Measurements from ENCODE around the gene LCOR. TPM values are rescaled to one million over a fixed set of nuclear protein-coding genes. Genes with fewer than 3 reads are reported as not detected.
"Not testable (repeated sequence)": the region's sequence is repeated elsewhere in the genome, so short reads cannot be mapped to it uniquely, and the experiment has no call there.

The LCOR gene
- total RNA-seq, 4 donors from 2014 or later = 9.2 to 20.0 (median 14.6) TPM

GRCh38 chr10:96935148-96935547 is 103.0 kb downstream of the LCOR start:
- H3K9me3 ChIP-seq = no peaks in the 10 kb centered on the region
- H3K27me3 ChIP-seq = no peaks in the 10 kb centered on the region
- no peaks in the 10 kb centered on the region for H3K36me3 ChIP-seq
- in situ Hi-C loops (cut with MboI; ENCODE audit: low sequenced_read_pairs in 4 of 4) = no loop called here
- no peak overlapping the region for H3K4me3 ChIP-seq
- ATAC-seq (peak in 1 of 2 donors; percentile 67), DNase-seq (peak in 1 of 2 donors; percentile 32)
- TF ChIP-seq POLR2A (IDR thresholded peaks at IDR 0.05) (no peak), CTCF (IDR thresholded peaks at IDR 0.05 in 4 of 5, conservative IDR thresholded peaks at IDR 0.05 in 1 of 5) (no peak)
- peak overlapping the region; percentile 12 to 56 (median 24) for H3K27ac ChIP-seq
- peaks cover 10 to 15% of the 10 kb centered on the region in 2 donors for H3K4me1 ChIP-seq
- intact Hi-C loops (cut with DNase I; ENCODE audit: low total_unique reads) = no loop called here

DNA sequence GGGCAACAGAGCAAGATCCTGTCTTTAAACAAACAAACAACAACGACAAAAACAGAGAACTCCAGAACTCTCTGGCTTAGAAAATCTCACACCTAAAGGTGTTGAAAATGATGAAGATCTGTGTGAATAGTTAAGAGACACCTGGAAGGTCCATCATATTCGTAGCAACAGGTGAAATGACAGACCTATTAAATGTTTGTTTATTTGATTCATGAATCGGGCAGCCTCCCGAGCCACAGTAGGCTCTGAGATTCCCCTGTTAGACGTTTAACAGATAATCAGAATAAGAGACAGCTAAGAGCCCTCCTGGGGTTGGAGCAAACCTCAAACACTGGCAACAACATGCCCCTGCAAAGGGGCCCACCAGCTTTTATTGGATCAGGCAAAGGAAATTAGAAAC is 103.7 kb downstream of the LCOR start:
- Histone ChIP-seq H3K4me3 (no peak overlapping the region), H3K4me1 (peaks cover 10 to 11% of the 10 kb centered on the region in 2 donors), H3K9me3 (no peaks in the 10 kb centered on the region), H3K27me3 (no peaks in the 10 kb centered on the region), H3K36me3 (no peaks in the 10 kb centered on the region), H3K27ac (peak overlapping the region in 3 of 4 donors; percentile 12 to 56 (median 26))
- in situ Hi-C loops (cut with MboI; ENCODE audit: low sequenced_read_pairs in 4 of 4) = no loop called here
- no peak for TF ChIP-seq CTCF (IDR thresholded peaks at IDR 0.05 in 4 of 5, conservative IDR thresholded peaks at IDR 0.05 in 1 of 5)
- no peak for TF ChIP-seq POLR2A (IDR thresholded peaks at IDR 0.05)
- intact Hi-C loops (cut with DNase I; ENCODE audit: low total_unique reads) = no loop called here
- ATAC-seq (no peak), DNase-seq (no peak)

DNA sequence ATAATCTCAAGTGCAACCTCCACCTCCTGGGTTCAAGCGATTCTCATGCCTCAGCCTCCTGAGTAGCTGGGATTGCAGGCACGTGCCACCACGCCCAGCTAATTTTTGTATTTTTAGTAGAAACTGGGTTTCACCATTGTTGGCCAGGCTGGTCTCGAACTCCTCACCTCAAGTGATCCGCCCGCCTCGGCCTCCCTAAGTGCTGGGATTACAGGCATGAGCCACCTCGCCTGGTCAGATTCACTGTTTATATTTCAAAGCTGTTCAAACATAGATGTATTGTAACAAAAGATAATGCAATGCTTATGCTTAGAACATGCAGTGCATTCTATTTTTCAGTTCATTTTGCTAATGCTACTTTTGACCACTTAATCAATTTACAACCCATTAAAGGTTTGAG is 111.1 kb downstream of the LCOR start:
- intact Hi-C loops (cut with DNase I; ENCODE audit: low total_unique reads); H3K4me3 ChIP-seq; ATAC-seq; in situ Hi-C loops (cut with MboI; ENCODE audit: low sequenced_read_pairs in 4 of 4); H3K36me3 ChIP-seq; DNase-seq; H3K9me3 ChIP-seq; H3K27me3 ChIP-seq: not testable (repeated sequence)
- H3K4me1 ChIP-seq = peaks cover 17 to 18% of the 10 kb centered on the region in 2 donors
- H3K27ac ChIP-seq = peak overlapping the region in 1 of 4 donors; percentile 3

DNA sequence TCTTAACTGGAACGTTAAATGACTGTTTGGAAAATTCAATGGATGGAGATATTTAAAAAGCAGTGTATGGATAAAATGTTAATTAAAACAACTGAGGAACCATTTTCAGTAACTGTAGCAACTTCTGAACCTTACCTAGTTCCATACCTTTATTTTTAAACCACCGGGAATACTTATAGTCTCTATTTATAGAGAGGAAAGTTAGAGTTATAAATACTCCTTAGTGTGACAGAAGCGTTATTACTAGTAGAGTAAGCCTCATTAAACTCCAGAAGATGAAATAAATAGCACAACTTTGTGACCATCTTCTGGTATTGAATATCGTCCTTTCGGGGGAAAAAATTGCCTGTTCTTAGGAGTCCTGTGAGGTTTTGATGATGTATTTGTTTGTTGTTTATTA is 114.9 kb downstream of the LCOR start:
- H3K27ac ChIP-seq = peak overlapping the region; percentile 42 to 74 (median 66)
- H3K4me3 ChIP-seq = no peak overlapping the region
- DNase-seq (no peak), ATAC-seq (peak; percentile 56 to 73)
- H3K36me3 ChIP-seq = no peaks in the 10 kb centered on the region
- H3K9me3 ChIP-seq = no peaks in the 10 kb centered on the region
- TF ChIP-seq CTCF (IDR thresholded peaks at IDR 0.05 in 4 of 5, conservative IDR thresholded peaks at IDR 0.05 in 1 of 5) = no peak
- no peak for TF ChIP-seq POLR2A (IDR thresholded peaks at IDR 0.05)
- no peaks in the 10 kb centered on the region for H3K27me3 ChIP-seq
- intact Hi-C loops (cut with DNase I; ENCODE audit: low total_unique reads) (no loop called here), in situ Hi-C loops (cut with MboI; ENCODE audit: low sequenced_read_pairs in 4 of 4) (no loop called here)
- H3K4me1 ChIP-seq = peaks cover 37% of the 10 kb centered on the region in 2 donors

DNA sequence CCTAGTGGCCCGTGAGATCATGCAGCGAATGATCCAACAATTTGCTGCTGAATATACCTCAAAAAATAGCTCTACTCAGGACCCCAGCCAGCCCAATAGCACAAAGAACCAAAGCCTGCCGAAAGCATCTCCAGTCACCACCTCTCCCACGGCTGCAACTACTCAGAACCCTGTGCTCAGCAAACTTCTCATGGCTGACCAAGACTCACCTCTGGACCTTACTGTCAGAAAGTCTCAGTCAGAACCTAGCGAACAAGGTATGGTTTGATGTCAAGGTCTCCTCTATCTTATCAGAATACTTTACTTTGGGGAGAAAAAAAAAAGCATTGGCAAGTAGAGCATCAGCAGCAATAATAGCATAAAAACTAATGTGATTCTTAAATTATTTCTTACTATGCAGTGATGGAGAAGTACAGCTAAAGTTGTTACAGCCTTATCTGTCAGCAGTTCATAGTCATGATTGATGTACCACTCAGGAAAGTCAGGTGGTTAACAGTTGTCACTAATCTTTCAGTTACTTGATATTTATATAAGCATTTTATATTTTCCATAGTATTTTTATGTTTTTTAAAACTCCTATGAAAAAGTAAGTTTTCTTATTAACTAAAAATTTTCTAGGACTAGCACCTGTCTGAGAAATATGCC is 117.1 kb downstream of the LCOR start:
- H3K4me3 ChIP-seq = no peak overlapping the region
- ATAC-seq (peak; percentile 41 to 60), DNase-seq (no peak)
- H3K9me3 ChIP-seq = no peaks in the 10 kb centered on the region
- peaks cover 37 to 46% of the 10 kb centered on the region in 2 donors for H3K4me1 ChIP-seq
- intact Hi-C loops (cut with DNase I; ENCODE audit: low total_unique reads) = loop anchor here (2.0 kb wide), 1 partner anchor 76 kb away; no protein-coding TSS in a partner anchor
- peak overlapping the region; percentile 2 to 74 (median 27) for H3K27ac ChIP-seq
- in situ Hi-C loops (cut with MboI; ENCODE audit: low sequenced_read_pairs in 4 of 4) = no loop called here
- no peaks in the 10 kb centered on the region for H3K27me3 ChIP-seq
- H3K36me3 ChIP-seq = no peaks in the 10 kb centered on the region
- no peak for TF ChIP-seq CTCF (IDR thresholded peaks at IDR 0.05 in 4 of 5, conservative IDR thresholded peaks at IDR 0.05 in 1 of 5)
